ENCODE measurements around the gene EBF4.

The EBF4 gene

DNA sequence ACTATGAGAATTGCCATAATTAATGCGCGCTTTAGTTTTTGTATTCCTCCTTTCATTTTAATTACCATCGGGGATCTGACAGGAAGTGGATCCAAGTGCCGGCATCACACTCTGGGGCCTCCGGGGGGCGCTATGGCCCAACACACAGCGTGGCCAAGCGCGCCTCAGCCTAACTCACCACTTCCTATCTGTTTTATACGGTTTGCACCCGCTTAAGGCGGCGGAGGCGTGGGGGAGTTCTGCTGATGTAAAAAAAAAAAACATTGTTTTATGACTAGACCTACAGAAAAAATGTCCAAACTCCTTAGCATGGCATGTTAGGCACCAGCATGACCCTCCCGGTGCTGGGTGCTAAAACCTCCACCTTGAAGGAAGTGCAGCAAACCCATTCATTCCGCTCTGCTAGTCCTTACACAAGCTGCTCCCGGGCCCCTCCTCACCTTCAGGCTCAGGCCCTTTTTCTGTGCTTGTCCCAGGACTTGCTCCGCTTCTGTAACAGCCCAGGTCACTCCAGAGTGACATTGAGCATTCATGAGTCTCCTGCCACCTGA lies 4.5 kb upstream of the EBF4 start:
- H3K4me2 ChIP-seq (ENCODE audit: low read length) = peak overlapping the region; percentile 15
- H3F3A ChIP-seq (ENCODE audit: control insufficient read depth, insufficient read depth) = no peaks in the 10 kb centered on the region
- no peaks in the 10 kb centered on the region for H3K79me2 ChIP-seq (ENCODE audit: control insufficient read depth, low read length)
- H4K20me1 ChIP-seq (ENCODE audit: control insufficient read depth, insufficient read depth, low read depth, low read length) = no peaks in the 10 kb centered on the region
- peaks cover 6% of the 10 kb centered on the region; the same call in 1 of the 2 replicates for H3K4me1 ChIP-seq (ENCODE audit: control insufficient read depth, low read length)
- no peak for TF ChIP-seq EZH2phosphoT487 (IDR thresholded peaks at IDR 0.05; ENCODE audit: borderline replicate concordance, low read length)
- TF ChIP-seq, protein P1, sequence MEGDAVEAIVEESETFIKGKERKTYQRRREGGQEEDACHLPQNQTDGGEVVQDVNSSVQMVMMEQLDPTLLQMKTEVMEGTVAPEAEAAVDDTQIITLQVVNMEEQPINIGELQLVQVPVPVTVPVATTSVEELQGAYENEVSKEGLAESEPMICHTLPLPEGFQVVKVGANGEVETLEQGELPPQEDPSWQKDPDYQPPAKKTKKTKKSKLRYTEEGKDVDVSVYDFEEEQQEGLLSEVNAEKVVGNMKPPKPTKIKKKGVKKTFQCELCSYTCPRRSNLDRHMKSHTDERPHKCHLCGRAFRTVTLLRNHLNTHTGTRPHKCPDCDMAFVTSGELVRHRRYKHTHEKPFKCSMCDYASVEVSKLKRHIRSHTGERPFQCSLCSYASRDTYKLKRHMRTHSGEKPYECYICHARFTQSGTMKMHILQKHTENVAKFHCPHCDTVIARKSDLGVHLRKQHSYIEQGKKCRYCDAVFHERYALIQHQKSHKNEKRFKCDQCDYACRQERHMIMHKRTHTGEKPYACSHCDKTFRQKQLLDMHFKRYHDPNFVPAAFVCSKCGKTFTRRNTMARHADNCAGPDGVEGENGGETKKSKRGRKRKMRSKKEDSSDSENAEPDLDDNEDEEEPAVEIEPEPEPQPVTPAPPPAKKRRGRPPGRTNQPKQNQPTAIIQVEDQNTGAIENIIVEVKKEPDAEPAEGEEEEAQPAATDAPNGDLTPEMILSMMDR (IDR thresholded peaks at IDR 0.05; ENCODE audit: low read depth, low read length, poor library complexity, severe bottlenecking) = peak; percentile 78
- no peak overlapping the region for H3K4me3 ChIP-seq (ENCODE audit: low read length)
- H3K9me3 ChIP-seq (ENCODE audit: control insufficient read depth, insufficient read depth, low read length) = no peaks in the 10 kb centered on the region
- H3K27me3 ChIP-seq (ENCODE audit: control insufficient read depth, low read length) = peaks cover 32% of the 10 kb centered on the region
- H3K9me2 ChIP-seq (replicated peaks; ENCODE audit: control insufficient read depth, low read length) = no peaks in the 10 kb centered on the region
- no peak overlapping the region for H3K27ac ChIP-seq (ENCODE audit: low read depth, low read length)
- H3K36me3 ChIP-seq (ENCODE audit: control insufficient read depth, low read length) = no peaks in the 10 kb centered on the region

DNA sequence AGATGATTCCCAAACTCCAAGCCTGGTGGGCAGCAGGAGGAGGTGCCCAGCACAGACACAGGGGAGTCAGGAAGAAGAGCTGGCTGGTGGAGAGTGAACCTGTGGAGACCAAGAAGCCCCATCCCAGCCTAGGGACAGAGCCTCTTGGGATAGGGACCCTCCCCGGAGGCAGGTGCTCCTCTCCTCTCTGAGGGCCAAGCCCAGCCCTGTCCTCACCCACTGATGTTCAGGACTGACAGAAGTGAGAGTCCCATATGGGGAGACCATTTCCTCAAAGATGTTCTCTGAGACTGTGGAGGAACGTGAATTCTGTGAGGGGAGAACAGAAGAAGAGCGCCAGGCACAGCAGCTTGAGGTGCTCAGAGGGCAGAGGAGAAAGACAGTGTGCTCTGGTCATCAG lies 2.4 kb upstream of the EBF4 start:
- no peaks in the 10 kb centered on the region for H3K9me2 ChIP-seq (replicated peaks; ENCODE audit: control insufficient read depth, low read length)

DNA sequence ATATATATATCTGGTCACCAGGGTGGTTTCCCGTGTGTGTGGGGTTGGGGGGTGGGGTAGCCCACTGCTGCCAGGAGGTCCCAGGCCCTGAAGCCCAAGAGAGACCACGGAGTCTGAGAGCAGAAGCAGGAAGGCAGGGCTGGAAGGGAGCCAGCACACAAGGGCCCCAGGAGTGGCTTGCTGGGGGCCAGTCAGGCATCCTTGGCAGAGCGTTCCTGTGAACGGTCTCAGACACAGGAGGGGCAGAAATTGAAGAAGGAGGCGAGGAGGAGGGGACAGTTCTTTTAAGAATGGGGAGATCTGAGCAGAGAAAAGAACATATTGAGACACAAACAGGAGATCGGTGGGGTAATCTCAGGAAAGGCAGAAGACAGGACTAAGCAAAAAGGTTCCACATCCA lies 1.9 kb upstream of the EBF4 start:
- Histone ChIP-seq H3K27ac (ENCODE audit: low read depth, low read length) (no peak overlapping the region), H3K36me3 (ENCODE audit: control insufficient read depth, low read length) (no peaks in the 10 kb centered on the region), H3K9me3 (ENCODE audit: control insufficient read depth, insufficient read depth, low read length) (no peaks in the 10 kb centered on the region), H3F3A (ENCODE audit: control insufficient read depth, insufficient read depth) (no peaks in the 10 kb centered on the region), H3K4me2 (ENCODE audit: low read length) (no peak overlapping the region), H3K27me3 (ENCODE audit: control insufficient read depth, low read length) (peaks cover 55% of the 10 kb centered on the region), H3K4me3 (ENCODE audit: low read length) (no peak overlapping the region), H3K4me1 (ENCODE audit: control insufficient read depth, low read length) (peaks cover 6% of the 10 kb centered on the region; the same call in 1 of the 2 replicates), H3K9me2 (replicated peaks; ENCODE audit: control insufficient read depth, low read length) (no peaks in the 10 kb centered on the region), H3K79me2 (ENCODE audit: control insufficient read depth, low read length) (no peaks in the 10 kb centered on the region), H4K20me1 (ENCODE audit: control insufficient read depth, insufficient read depth, low read depth, low read length) (no peaks in the 10 kb centered on the region)
- TF ChIP-seq, protein P1 (IDR thresholded peaks at IDR 0.05; ENCODE audit: low read depth, low read length, poor library complexity, severe bottlenecking) = no peak
- no peak for TF ChIP-seq EZH2phosphoT487 (IDR thresholded peaks at IDR 0.05; ENCODE audit: borderline replicate concordance, low read length)

More for the DNA sequence above, 2.4 kb upstream of the EBF4 start:
- no peak overlapping the region for H3K27ac ChIP-seq (ENCODE audit: low read depth, low read length)
- H3K4me3 ChIP-seq (ENCODE audit: low read length) = no peak overlapping the region
- no peaks in the 10 kb centered on the region for H3F3A ChIP-seq (ENCODE audit: control insufficient read depth, insufficient read depth)
- no peaks in the 10 kb centered on the region for H3K36me3 ChIP-seq (ENCODE audit: control insufficient read depth, low read length)
- H3K27me3 ChIP-seq (ENCODE audit: control insufficient read depth, low read length) = peaks cover 50% of the 10 kb centered on the region
- H4K20me1 ChIP-seq (ENCODE audit: control insufficient read depth, insufficient read depth, low read depth, low read length) = no peaks in the 10 kb centered on the region
- H3K9me3 ChIP-seq (ENCODE audit: control insufficient read depth, insufficient read depth, low read length) = no peaks in the 10 kb centered on the region
- no peak overlapping the region for H3K4me2 ChIP-seq (ENCODE audit: low read length)
- TF ChIP-seq EZH2phosphoT487 (IDR thresholded peaks at IDR 0.05; ENCODE audit: borderline replicate concordance, low read length) = no peak
- TF ChIP-seq, protein P1 (IDR thresholded peaks at IDR 0.05; ENCODE audit: low read depth, low read length, poor library complexity, severe bottlenecking) = no peak
- H3K4me1 ChIP-seq (ENCODE audit: control insufficient read depth, low read length) = peaks cover 6% of the 10 kb centered on the region; the same call in 1 of the 2 replicates
- H3K79me2 ChIP-seq (ENCODE audit: control insufficient read depth, low read length) = no peaks in the 10 kb centered on the region

Measured in DOHH2 (cell line).